HepG2 (cell line): ENCODE measurements around the gene DENND4B. TPM values are rescaled to one million over a fixed set of nuclear protein-coding genes. Genes with fewer than 3 reads are reported as not detected.

ENCODE experiments used
- AFF4 ChIP-seq: sonication (generic); formaldehyde crosslinking; IDR thresholded peaks from 2 replicates; pipeline ENCODE4 v1.4.0; 2020; ENCODE audit warnings: missing genetic modification reagents
- AKNA ChIP-seq: sonication (generic); formaldehyde crosslinking; IDR thresholded peaks from 2 replicates; pipeline ENCODE4 v1.4.0; 2020; ENCODE audit warnings: missing genetic modification reagents, borderline replicate concordance
- GATAD1 ChIP-seq: IDR thresholded peaks from 2 replicates; pipeline ENCODE4 v1.6.1; 2016; ENCODE audit warnings: missing genetic modification reagents, missing compliant biosample characterization
- LBX2 ChIP-seq: sonication (generic); formaldehyde crosslinking; IDR thresholded peaks from 2 replicates; pipeline ENCODE4 v1.5.0; 2020; ENCODE audit warnings: missing genetic modification reagents, mild to moderate bottlenecking, borderline replicate concordance
- MTERF4 ChIP-seq: sonication (generic); formaldehyde crosslinking; IDR thresholded peaks from 2 replicates; pipeline ENCODE4 v1.8.0; 2023; ENCODE audit warnings: mild to moderate bottlenecking, missing genetic modification reagents
- RAD21 ChIP-seq: fragments of 450-650 bp; formaldehyde crosslinking; IDR thresholded peaks from 2 replicates; pipeline ENCODE4 v1.5.0; 2020; ENCODE audit warnings: mild to moderate bottlenecking
- SAFB2 ChIP-seq: sonication (generic); formaldehyde crosslinking; IDR thresholded peaks from 2 replicates; pipeline ENCODE4 v1.5.1; 2020; ENCODE audit warnings: missing genetic modification reagents, low read depth, mild to moderate bottlenecking, borderline replicate concordance
- SRSF9 ChIP-seq: fragments of 200-400 bp; formaldehyde crosslinking; IDR thresholded peaks from 2 replicates; pipeline ENCODE4 v1.6.1; 2018; ENCODE audit warnings: borderline replicate concordance, mild to moderate bottlenecking, low read depth, low read length; ENCODE audit not compliant: insufficient read depth, poor library complexity, severe bottlenecking
- ZMAT3 ChIP-seq: sonication (generic); formaldehyde crosslinking; conservative IDR thresholded peaks from 2 replicates; pipeline ENCODE4 v1.7.0; 2021; ENCODE audit warnings: missing genetic modification reagents
- ZNF20 ChIP-seq: sonication (generic); formaldehyde crosslinking; IDR thresholded peaks from 2 replicates; pipeline ENCODE4 v1.4.0; 2020; ENCODE audit warnings: mild to moderate bottlenecking, moderate library complexity, missing genetic modification reagents
- ZNF263 ChIP-seq: sonication (generic); formaldehyde crosslinking; IDR thresholded peaks from 2 replicates; pipeline ENCODE4 v1.4.0; 2020; ENCODE audit warnings: missing genetic modification reagents
- ZNF549 ChIP-seq: sonication (generic); formaldehyde crosslinking; IDR thresholded peaks from 2 replicates; pipeline ENCODE4 v1.5.0; 2020; ENCODE audit warnings: missing genetic modification reagents
- ZXDC ChIP-seq: sonication (generic); formaldehyde crosslinking; IDR thresholded peaks from 2 replicates; pipeline ENCODE4 v1.5.0; 2020; ENCODE audit warnings: mild to moderate bottlenecking, missing genetic modification reagents
- polyA plus RNA-seq, 8 experiments: library from polyadenylated mRNA; depleted of rRNA in 3 of 8; stranded (reverse) in 7 of 8; unstranded in 1 of 8; fragments of >200 nt; fragmentation: Illumina TruSeq in 4 of 8; extraction: Trizol in 4 of 8; gene quantifications; 2 replicates each; pipeline versions ENCODE4 v1.2.1 to v1.2.3, GENCODE V29; 2011 to 2016; ENCODE audit warnings: low read depth in 4 of 8, missing spikeins in 1 of 8, mixed read lengths in 1 of 8; ENCODE audit not compliant: insufficient read depth in 1 of 8
- total RNA-seq, 5 experiments: library from RNA; depleted of rRNA; stranded (reverse); fragments of >200 nt; fragmentation: Illumina TruSeq; extraction: Trizol; gene quantifications; 2 replicates each; pipeline ENCODE4 v1.2.3, GENCODE V29; 2016; ENCODE audit warnings: low read depth in 1 of 5

Gene DENND4B
- total and polyA plus RNA-seq, 2 of the 13 experiments (the other 11 are each of a cell fraction or from before 2014, with no cell fraction given): 15.1 to 20.3 TPM

GRCh38 chr1:153945795-153946621 lies 510 bp downstream of the DENND4B start (continued):
- TF ChIP-seq ZXDC (CRISPR knock-in tag): no peak
- TF ChIP-seq AKNA: no peak
- no peak for TF ChIP-seq ZNF263 (CRISPR knock-in tag)
- TF ChIP-seq ZNF20: no peak
- TF ChIP-seq ZMAT3 (CRISPR knock-in tag): no peak
- no peak for TF ChIP-seq ZNF549
- no peak for TF ChIP-seq AFF4 (CRISPR knock-in tag)
- TF ChIP-seq LBX2: 0 out of 2 replicates have a peak, but pooled peaks have one; percentile 41
- TF ChIP-seq GATAD1 (CRISPR knock-in tag): peak; percentile 55; the same call in 1 of the 2 replicates
- 0 out of 2 replicates have a peak, but pooled peaks have one; percentile 31 for TF ChIP-seq MTERF4 (CRISPR knock-in tag)
- no peak for TF ChIP-seq SRSF9
- TF ChIP-seq RAD21 (CRISPR knock-in tag): no peak
- TF ChIP-seq SAFB2 (CRISPR knock-in tag): 0 out of 2 replicates have a peak, but pooled peaks have one; percentile 46
